CD4-positive, CD25-positive, alpha-beta regulatory T cell (primary cell): ENCODE results near the gene RC3H2. TPM values are rescaled to one million over a fixed set of nuclear protein-coding genes. Genes with fewer than 3 reads are reported as not detected.

Experiments
- ATAC-seq, 2 donors: fragments of 150-1000 bp; cut with Tn5 transposase; one replicate each; pipeline ENCODE4 v1.10.0; 2021; ENCODE audit warnings: low read depth in 2 of 2, moderate number of reproducible peaks in 2 of 2, moderate library complexity in 1 of 2
- DNase-seq, 3 donors: peaks; one replicate each; pipeline versions ENCODE4 v3.0.0 to v3.0.0-alpha.2; 2012 to 2022; ENCODE audit warnings: mixed read lengths in 1 of 3
- H3K27ac ChIP-seq: one replicate; pipeline ENCODE4 v1.7.0; 2013; ENCODE audit warnings: mild to moderate bottlenecking, low read length; ENCODE audit not compliant: insufficient read depth, poor library complexity, severe bottlenecking
- H3K27me3 ChIP-seq: one replicate; pipeline ENCODE4 v1.7.0; 2013; ENCODE audit warnings: low read length; ENCODE audit not compliant: control insufficient read depth, insufficient read depth
- H3K36me3 ChIP-seq: one replicate; pipeline ENCODE4 v1.7.0; 2013; ENCODE audit warnings: mild to moderate bottlenecking, low read length, moderate library complexity; ENCODE audit not compliant: control insufficient read depth, insufficient read depth
- H3K4me1 ChIP-seq: 2 replicates; pipeline ENCODE4 v1.7.0; 2013; ENCODE audit warnings: mild to moderate bottlenecking, low read length; ENCODE audit not compliant: insufficient read depth, control insufficient read depth, poor library complexity, severe bottlenecking
- H3K4me3 ChIP-seq: one replicate; pipeline ENCODE4 v1.7.0; 2013; ENCODE audit warnings: low read depth, mild to moderate bottlenecking, low read length, moderate library complexity
- H3K9me3 ChIP-seq, 2 experiments: 1 replicate in 1 of 2; 2 replicates in 1 of 2; pipeline ENCODE4 v1.7.0; 2013; ENCODE audit warnings: low read length in 2 of 2, mild to moderate bottlenecking in 1 of 2, moderate library complexity in 1 of 2; ENCODE audit not compliant: control insufficient read depth in 2 of 2
- H3K27ac Mint-ChIP-seq, 3 donors: one replicate each; pipeline ENCODE4 v1.8.0; 2020 to 2022; ENCODE audit warnings: mild to moderate bottlenecking in 3 of 3, mixed read lengths in 3 of 3, moderate library complexity in 2 of 3
- H3K27me3 Mint-ChIP-seq: one replicate; pipeline ENCODE4 v1.8.0; 2022; ENCODE audit warnings: mild to moderate bottlenecking, mixed read lengths
- H3K36me3 Mint-ChIP-seq: one replicate; pipeline ENCODE4 v1.8.0; 2020; ENCODE audit warnings: mixed read lengths
- H3K4me1 Mint-ChIP-seq, 4 donors: one replicate each; pipeline ENCODE4 v1.8.0; 2020 to 2022; ENCODE audit warnings: mixed read lengths in 4 of 4, mild to moderate bottlenecking in 1 of 4
- H3K4me3 Mint-ChIP-seq, 4 donors: one replicate each; pipeline ENCODE4 v1.8.0; 2020 to 2022; ENCODE audit warnings: mild to moderate bottlenecking in 4 of 4, mixed read lengths in 4 of 4, moderate library complexity in 3 of 4
- H3K9me3 Mint-ChIP-seq, 7 donors: one replicate each; pipeline ENCODE4 v1.8.0; 2020 to 2022; ENCODE audit warnings: mixed read lengths in 7 of 7, mild to moderate bottlenecking in 3 of 7, moderate library complexity in 2 of 7
- polyA plus RNA-seq, 4 donors: library from polyadenylated mRNA; unstranded; fragments of 300-500 nt; fragmentation: Illumina TruSeq; gene quantifications; one replicate each; pipeline ENCODE4 v1.2.3, GENCODE V29; 2021
- total RNA-seq: library from RNA; stranded (reverse); gene quantifications from one replicate; pipeline ENCODE4 v1.2.3, GENCODE V29; 2022

Gene RC3H2
- total and polyA plus RNA-seq, 5 donors from 2014 or later = 23.2 to 82.4 (median 29.8) TPM

- Mint-ChIP-seq H3K27ac (peak overlapping the region in 1 of 3 donors; percentile 46), H3K36me3 (peaks cover 3% of the 10 kb centered on the region), H3K27me3 (no peaks in the 10 kb centered on the region), H3K4me3 (peak overlapping the region in 1 of 4 donors; percentile 64), H3K4me1 (peaks cover 13 to 41% (median 26%) of the 10 kb centered on the region in 4 donors), H3K9me3 (no peaks in the 10 kb centered on the region)
- ATAC-seq = no peak
- peaks cover 28% of the 10 kb centered on the region for H3K4me1 ChIP-seq
- H3K9me3 ChIP-seq = no peaks in the 10 kb centered on the region
- H3K36me3 ChIP-seq = peaks cover 3% of the 10 kb centered on the region
- no peak overlapping the region for H3K4me3 ChIP-seq
- H3K27me3 ChIP-seq = no peaks in the 10 kb centered on the region
- no peak overlapping the region for H3K27ac ChIP-seq
- DNase-seq = no peak
These were observed 31.3 kb upstream of the RC3H2 start for GRCh38 chr9:122936464-122936863.

GRCh38 chr9:122931226-122932121 lies 26.3 kb upstream of the RC3H2 start, which contains the start of gene ZBTB26:
Gene ZBTB26 (minus strand): TSS chr9:122931512. CDS start chr9:122919934, 11,578 bp downstream.
- Histone ChIP-seq H3K36me3 (peaks cover 1% of the 10 kb centered on the region), H3K27ac (peak within 1 kb of the TSS; percentile 91), H3K4me3 (peak within 1 kb of the TSS; percentile 96), H3K27me3 (no peaks in the 10 kb centered on the region), H3K4me1 (peaks cover 29% of the 10 kb centered on the region), H3K9me3 (no peaks in the 10 kb centered on the region)
- H3K9me3 Mint-ChIP-seq = no peaks in the 10 kb centered on the region
- H3K4me3 Mint-ChIP-seq = peak within 1 kb of the TSS in 1 of 4 donors; percentile 98
- ATAC-seq (peak; percentile 93 to 97), DNase-seq (peak; percentile 82 to 91 (median 88))
- H3K36me3 Mint-ChIP-seq = no peaks in the 10 kb centered on the region
- no peaks in the 10 kb centered on the region for H3K27me3 Mint-ChIP-seq
- peak within 1 kb of the TSS in 2 of 3 donors; percentile 67 to 96 for H3K27ac Mint-ChIP-seq
- H3K4me1 Mint-ChIP-seq = peaks cover 12 to 27% (median 19%) of the 10 kb centered on the region in 4 donors

GRCh38 chr9:122930541-122931225 lies 25.5 kb upstream of the RC3H2 start:
- peak overlapping the region; percentile 75 for H3K4me3 ChIP-seq
- peaks cover 29% of the 10 kb centered on the region for H3K4me1 ChIP-seq
- peak overlapping the region; percentile 91 for H3K27ac ChIP-seq
- Mint-ChIP-seq H3K9me3 (no peaks in the 10 kb centered on the region), H3K27ac (no peak overlapping the region), H3K4me3 (no peak overlapping the region), H3K36me3 (no peaks in the 10 kb centered on the region), H3K27me3 (no peaks in the 10 kb centered on the region), H3K4me1 (peaks cover 12 to 27% (median 19%) of the 10 kb centered on the region in 4 donors)
- no peaks in the 10 kb centered on the region for H3K27me3 ChIP-seq
- ATAC-seq (no peak), DNase-seq (no peak)
- no peaks in the 10 kb centered on the region for H3K9me3 ChIP-seq
- no peaks in the 10 kb centered on the region for H3K36me3 ChIP-seq

GRCh38 chr9:122929796-122930354 lies 24.7 kb upstream of the RC3H2 start:
- H3K4me1 Mint-ChIP-seq = peaks cover 10 to 25% (median 18%) of the 10 kb centered on the region in 4 donors
- no peaks in the 10 kb centered on the region for H3K9me3 Mint-ChIP-seq
- H3K27me3 Mint-ChIP-seq = no peaks in the 10 kb centered on the region
- no peaks in the 10 kb centered on the region for H3K36me3 Mint-ChIP-seq
- ATAC-seq (no peak), DNase-seq (no peak)
- no peaks in the 10 kb centered on the region for H3K27me3 ChIP-seq
- no peak overlapping the region for H3K4me3 Mint-ChIP-seq
- no peak overlapping the region for H3K27ac Mint-ChIP-seq
- H3K27ac ChIP-seq = no peak overlapping the region
- peak overlapping the region; percentile 38 for H3K4me3 ChIP-seq
- peaks cover 29% of the 10 kb centered on the region for H3K4me1 ChIP-seq
- no peaks in the 10 kb centered on the region for H3K9me3 ChIP-seq
- no peaks in the 10 kb centered on the region for H3K36me3 ChIP-seq

GRCh38 chr9:122923947-122924346 lies 18.8 kb upstream of the RC3H2 start:
- no peak for ATAC-seq
- H3K9me3 Mint-ChIP-seq = no peaks in the 10 kb centered on the region
- H3K27me3 Mint-ChIP-seq = no peaks in the 10 kb centered on the region
- Histone ChIP-seq H3K4me1 (no peaks in the 10 kb centered on the region), H3K27me3 (no peaks in the 10 kb centered on the region), H3K36me3 (peaks cover 13% of the 10 kb centered on the region), H3K4me3 (no peak overlapping the region), H3K9me3 (no peaks in the 10 kb centered on the region), H3K27ac (no peak overlapping the region)
- H3K27ac Mint-ChIP-seq = no peak overlapping the region
- H3K36me3 Mint-ChIP-seq = peaks cover 25% of the 10 kb centered on the region
- peaks cover 5 to 14% (median 12%) of the 10 kb centered on the region in 4 donors for H3K4me1 Mint-ChIP-seq
- no peak for DNase-seq
- H3K4me3 Mint-ChIP-seq = peak overlapping the region in 1 of 4 donors; percentile 18

- Mint-ChIP-seq H3K27ac (no peak overlapping the region), H3K36me3 (peaks cover 33% of the 10 kb centered on the region), H3K9me3 (no peaks in the 10 kb centered on the region), H3K27me3 (no peaks in the 10 kb centered on the region), H3K4me1 (peaks cover 5 to 16% (median 12%) of the 10 kb centered on the region in 4 donors), H3K4me3 (no peak overlapping the region)
- no peaks in the 10 kb centered on the region for H3K4me1 ChIP-seq
- no peak for DNase-seq
- H3K9me3 ChIP-seq = no peaks in the 10 kb centered on the region
- no peak for ATAC-seq
- H3K27ac ChIP-seq = no peak overlapping the region
- H3K36me3 ChIP-seq = peaks cover 20% of the 10 kb centered on the region
- H3K27me3 ChIP-seq = no peaks in the 10 kb centered on the region
- H3K4me3 ChIP-seq = no peak overlapping the region
These were observed 17.6 kb upstream of the RC3H2 start for GRCh38 chr9:122922713-122923112.

GRCh38 chr9:122918310-122918709 lies 13.2 kb upstream of the RC3H2 start:
- DNase-seq (no peak), ATAC-seq (no peak)
- Histone ChIP-seq H3K4me1 (no peaks in the 10 kb centered on the region), H3K36me3 (peaks cover 20% of the 10 kb centered on the region), H3K27me3 (no peaks in the 10 kb centered on the region), H3K4me3 (no peak overlapping the region), H3K27ac (no peak overlapping the region), H3K9me3 (no peaks in the 10 kb centered on the region)
- Mint-ChIP-seq H3K4me1 (peaks cover 5 to 14% (median 7%) of the 10 kb centered on the region in 4 donors), H3K4me3 (no peak overlapping the region), H3K27me3 (no peaks in the 10 kb centered on the region), H3K36me3 (peaks cover 28% of the 10 kb centered on the region), H3K27ac (no peak overlapping the region), H3K9me3 (no peaks in the 10 kb centered on the region)
